ENCODE data around the gene MYOD1. TPM values are rescaled to one million over a fixed set of nuclear protein-coding genes. Genes with fewer than 3 reads are reported as not detected.

The MYOD1 gene
- total RNA-seq, 1 experiment from 2014 or later = not detected

GRCh38 chr11:17673951-17674350, 45.4 kb upstream of the MYOD1 start:
- H3K27me3 ChIP-seq (ENCODE audit: control insufficient read depth, insufficient read depth, low read length) = peaks cover 19% of the 10 kb centered on the region
- TF ChIP-seq CTCF (IDR thresholded peaks at IDR 0.05) (no peak), POLR2AphosphoS5 (IDR thresholded peaks at IDR 0.05; ENCODE audit: low read depth, low read length) (no peak), REST (IDR thresholded peaks at IDR 0.05; ENCODE audit: insufficient read depth in 1 of 2, low read depth in 2 of 2, low read length in 1 of 2) (no peak), TCF7L2 (IDR thresholded peaks at IDR 0.05; ENCODE audit: low read depth, low read length) (no peak), SIN3A (IDR thresholded peaks at IDR 0.05; ENCODE audit: borderline replicate concordance, insufficient read depth, low read depth, low read length) (no peak)
- no peaks in the 10 kb centered on the region for H3K4me1 ChIP-seq (ENCODE audit: control insufficient read depth, insufficient read depth, low read length)
- BruUV-seq (replicated peaks) = no TSS peak
- H3K36me3 ChIP-seq (ENCODE audit: control insufficient read depth, insufficient read depth, low read length) = no peaks in the 10 kb centered on the region
- ATAC-seq = no peak; the same call in 1 of the 2 replicates
- POLR2A ChIA-PET = no interaction called here
- no peak for DNase-seq (ENCODE audit: low read depth, low spot score)
- CTCF ChIA-PET = no interaction called here
- no peak overlapping the region for H3K27ac ChIP-seq (ENCODE audit: low read length)
- H3K4me3 ChIP-seq (ENCODE audit: low read depth in 2 of 2, low read length in 2 of 2) = no peak overlapping the region
- intact Hi-C loops (cut with micrococcal nuclease; ENCODE audit: unreplicated experiment) = no loop called here
- no peaks in the 10 kb centered on the region for H3K9me3 ChIP-seq (ENCODE audit: control insufficient read depth, insufficient read depth, low read depth, low read length)
- in situ Hi-C loops (cut with HindIII; ENCODE audit: low pct_unique_long_range_greater_than_20kb, low sequenced_read_pairs) = no loop called here

GRCh38 chr11:17682848-17683247, 36.5 kb upstream of the MYOD1 start:
- intact Hi-C loops (cut with micrococcal nuclease; ENCODE audit: unreplicated experiment) (loop anchor here (5.0 kb wide), 1 partner anchor 49 kb away; the partner anchor contains the start of gene KCNC1), in situ Hi-C loops (cut with HindIII; ENCODE audit: low pct_unique_long_range_greater_than_20kb, low sequenced_read_pairs) (no loop called here)
- BruUV-seq (replicated peaks) = no TSS peak
- Histone ChIP-seq H3K9me3 (ENCODE audit: control insufficient read depth, insufficient read depth, low read depth, low read length) (no peaks in the 10 kb centered on the region), H3K36me3 (ENCODE audit: control insufficient read depth, insufficient read depth, low read length) (no peaks in the 10 kb centered on the region), H3K4me1 (ENCODE audit: control insufficient read depth, insufficient read depth, low read length) (peaks cover 10% of the 10 kb centered on the region), H3K4me3 (ENCODE audit: low read depth in 2 of 2, low read length in 2 of 2) (no peak overlapping the region), H3K27me3 (ENCODE audit: control insufficient read depth, insufficient read depth, low read length) (no peaks in the 10 kb centered on the region), H3K27ac (ENCODE audit: low read length) (peak overlapping the region; percentile 24; the same call in 1 of the 2 replicates)
- no peak for DNase-seq (ENCODE audit: low read depth, low spot score)
- TF ChIP-seq REST (IDR thresholded peaks at IDR 0.05; ENCODE audit: insufficient read depth in 1 of 2, low read depth in 2 of 2, low read length in 1 of 2) = no peak
- no peak for TF ChIP-seq POLR2AphosphoS5 (IDR thresholded peaks at IDR 0.05; ENCODE audit: low read depth, low read length)
- TF ChIP-seq CTCF (IDR thresholded peaks at IDR 0.05) = no peak
- TF ChIP-seq TCF7L2 (IDR thresholded peaks at IDR 0.05; ENCODE audit: low read depth, low read length) = no peak
- ChIA-PET CTCF (no interaction called here), POLR2A (no interaction called here)
- ATAC-seq = no peak

Measured in Panc1 (cell line).